DMS153 treated with DMSO at 0.1 percent for 48 hours (cell line): Measurements from ENCODE around the gene TMEM131L.
"Not testable (repeated sequence)": the region's sequence is repeated elsewhere in the genome, so short reads cannot be mapped to it uniquely, and the experiment has no call there.

Experiments used
- DNase-seq: peaks from one replicate; lab custom pipeline; 2025; ENCODE audit not compliant: unreplicated experiment; lab: John Stamatoyannopoulos, UW

TMEM131L gene

GRCh38 chr4:153572609-153573008, 106.4 kb downstream of the TMEM131L start:
- DNase-seq: no peak

GRCh38 chr4:153573221-153573620, 107.1 kb downstream of the TMEM131L start:
- DNase-seq: no peak

GRCh38 chr4:153573881-153574802, 108.0 kb downstream of the TMEM131L start:
- peak; percentile 22 for DNase-seq

- no peak for DNase-seq
Measured at GRCh38 chr4:153576443-153576774, 110.2 kb downstream of the TMEM131L start.

GRCh38 chr4:153577053-153577452, 110.9 kb downstream of the TMEM131L start:
- DNase-seq: peak; percentile 15

- no peak for DNase-seq
Measured at GRCh38 chr4:153579410-153579809, 113.2 kb downstream of the TMEM131L start.

- DNase-seq: no peak
Measured at GRCh38 chr4:153579872-153580271, 113.7 kb downstream of the TMEM131L start.

- DNase-seq: no peak
Measured at GRCh38 chr4:153582954-153583702, 117.0 kb downstream of the TMEM131L start.

- no peak for DNase-seq
Measured at GRCh38 chr4:153585026-153585425, 118.9 kb downstream of the TMEM131L start.

GRCh38 chr4:153589703-153590595, 123.8 kb downstream of the TMEM131L start:
- DNase-seq: no peak

- no peak for DNase-seq
Measured at GRCh38 chr4:153591441-153591840, 125.3 kb downstream of the TMEM131L start.

GRCh38 chr4:153592064-153592463, 125.9 kb downstream of the TMEM131L start:
- no peak for DNase-seq

- no peak for DNase-seq
Measured at GRCh38 chr4:153593161-153593560, 127.0 kb downstream of the TMEM131L start.

- no peak for DNase-seq
Measured at GRCh38 chr4:153594210-153594609, 128.1 kb downstream of the TMEM131L start.

- DNase-seq: no peak
Measured at GRCh38 chr4:153595894-153596601, 129.9 kb downstream of the TMEM131L start.

GRCh38 chr4:153602758-153603157, 136.6 kb downstream of the TMEM131L start:
- DNase-seq: no peak

GRCh38 chr4:153603258-153603657, 137.1 kb downstream of the TMEM131L start:
- DNase-seq: no peak

GRCh38 chr4:153603835-153604234, 137.7 kb downstream of the TMEM131L start:
- DNase-seq: no peak

GRCh38 chr4:153609070-153609469, 142.9 kb downstream of the TMEM131L start:
- DNase-seq: not testable (repeated sequence)

- no peak for DNase-seq
Measured at GRCh38 chr4:153610623-153611376, 144.6 kb downstream of the TMEM131L start.
